DMS114 treated with DMSO at 0.1 percent for 48 hours (cell line): ENCODE results near the gene SCYGR1.
"Not testable (repeated sequence)": the region's sequence is repeated elsewhere in the genome, so short reads cannot be mapped to it uniquely, and the experiment has no call there.

ENCODE experiments used
- DNase-seq: peaks from one replicate; lab custom pipeline; 2025; ENCODE audit not compliant: unreplicated experiment; lab: John Stamatoyannopoulos, UW

SCYGR1 gene

GRCh38 chr2:227387583-227387982 is at the start of gene SCYGR1:
Gene SCYGR1, minus strand, starts transcription at chr2:227387949. Its CDS starts 0 bp downstream, at chr2:227387949.
- DNase-seq, result not testable (repeated sequence)

- DNase-seq, result no peak
These were observed 48.9 kb upstream of the SCYGR1 start for GRCh38 chr2:227436436-227437174.

- DNase-seq, result no peak
These were observed 45.4 kb upstream of the SCYGR1 start for GRCh38 chr2:227433171-227433570.

GRCh38 chr2:227430639-227431038 is 42.9 kb upstream of the SCYGR1 start:
- no peak for DNase-seq

- no peak for DNase-seq
These were observed 41.1 kb upstream of the SCYGR1 start for GRCh38 chr2:227428731-227429285.

- DNase-seq, result no peak
These were observed 36.1 kb upstream of the SCYGR1 start for GRCh38 chr2:227423656-227424499.

GRCh38 chr2:227420087-227421052 is 32.6 kb upstream of the SCYGR1 start:
- DNase-seq, result no peak

- no peak for DNase-seq
These were observed 29.0 kb upstream of the SCYGR1 start for GRCh38 chr2:227416701-227417100.

- no peak for DNase-seq
These were observed 28.0 kb upstream of the SCYGR1 start for GRCh38 chr2:227415538-227416424.

GRCh38 chr2:227414846-227415245 is 27.1 kb upstream of the SCYGR1 start:
- DNase-seq, result no peak

GRCh38 chr2:227413371-227413770 is 25.6 kb upstream of the SCYGR1 start:
- no peak for DNase-seq

GRCh38 chr2:227412877-227413276 is 25.1 kb upstream of the SCYGR1 start:
- DNase-seq, result no peak

- DNase-seq, result no peak
These were observed 24.2 kb upstream of the SCYGR1 start for GRCh38 chr2:227411990-227412350.

GRCh38 chr2:227411320-227411989 is 23.7 kb upstream of the SCYGR1 start:
- DNase-seq, result no peak

GRCh38 chr2:227410191-227410590 is 22.4 kb upstream of the SCYGR1 start:
- DNase-seq, result no peak

GRCh38 chr2:227407591-227408151 is 19.9 kb upstream of the SCYGR1 start:
- no peak for DNase-seq

GRCh38 chr2:227406177-227407031 is 18.7 kb upstream of the SCYGR1 start:
- DNase-seq, result peak; percentile 23
